Lower lobe of right lung (tissue), 2 donors: ENCODE measurements around the gene SSTR3. TPM values are rescaled to one million over a fixed set of nuclear protein-coding genes. Genes with fewer than 3 reads are reported as not detected.

ENCODE experiments used
- ATAC-seq, 2 donors: fragments of 200-7000 bp; cut with Tn5 transposase; one replicate each; pipeline ENCODE4 v1.9.1; 2020 to 2022; ENCODE audit warnings: mild to moderate bottlenecking in 2 of 2, moderate library complexity in 2 of 2
- DNase-seq: peaks from one replicate; pipeline ENCODE4 v3.0.0-alpha.2; 2020
- H3K27ac ChIP-seq: fragments of 200-600 bp; one replicate; pipeline ENCODE4 v1.8.0; 2022
- H3K27me3 ChIP-seq: fragments of 200-600 bp; one replicate; pipeline ENCODE4 v1.8.0; 2022; ENCODE audit warnings: low read depth
- H3K36me3 ChIP-seq: fragments of 200-600 bp; one replicate; pipeline ENCODE4 v1.8.0; 2022; ENCODE audit warnings: mild to moderate bottlenecking
- H3K4me1 ChIP-seq: fragments of 200-600 bp; one replicate; pipeline ENCODE4 v1.8.0; 2022
- H3K4me3 ChIP-seq: fragments of 200-600 bp; one replicate; pipeline ENCODE4 v1.8.0; 2022; ENCODE audit warnings: mild to moderate bottlenecking
- H3K9me3 ChIP-seq: fragments of 200-600 bp; one replicate; pipeline ENCODE4 v1.8.0; 2022
- CTCF ChIP-seq: fragments of 200-600 bp; IDR thresholded peaks from one replicate; pipeline ENCODE4 v1.8.0; 2022; ENCODE audit warnings: antibody characterized with exemption, mild to moderate bottlenecking
- intact Hi-C: fragments of 100-400 bp; cut with DNase I; formaldehyde crosslinking; loops from one replicate; pipeline ENCODE4 v1.11.0; 2022
- total RNA-seq: library from RNA; stranded (reverse); fragmentation: NEBNext Ultra II Directional; extraction: Animal tissue kit (Norgen Biotek cat#: 25700); gene quantifications from one replicate; pipeline ENCODE4 v1.2.1, GENCODE V29; 2021
- donor health status: DM: no; HTN: yes; CAD: no; lungs with severe emphysema.

Gene SSTR3
- total RNA-seq, 1 donor from 2014 or later: not detected

GRCh38 chr22:37177221-37177620 lies 35.1 kb downstream of the SSTR3 start:
- ATAC-seq (no peak), DNase-seq (no peak)
- no peak for TF ChIP-seq CTCF
- peaks cover 54% of the 10 kb centered on the region for H3K4me1 ChIP-seq
- no peak overlapping the region for H3K4me3 ChIP-seq
- peak overlapping the region; percentile 65 for H3K27ac ChIP-seq
- H3K9me3 ChIP-seq: no peaks in the 10 kb centered on the region
- peaks cover 7% of the 10 kb centered on the region for H3K36me3 ChIP-seq
- intact Hi-C loops: no loop called here
- no peaks in the 10 kb centered on the region for H3K27me3 ChIP-seq

- H3K9me3 ChIP-seq: no peaks in the 10 kb centered on the region
- ATAC-seq (peak; percentile 78 to 82), DNase-seq (peak; percentile 76)
- peak overlapping the region; percentile 21 for H3K4me3 ChIP-seq
- no peaks in the 10 kb centered on the region for H3K27me3 ChIP-seq
- peaks cover 1% of the 10 kb centered on the region for H3K36me3 ChIP-seq
- peak overlapping the region; percentile 65 for H3K27ac ChIP-seq
- intact Hi-C loops: no loop called here
- TF ChIP-seq CTCF: peak; percentile 16
- peaks cover 54% of the 10 kb centered on the region for H3K4me1 ChIP-seq
These were observed 35.7 kb downstream of the SSTR3 start for GRCh38 chr22:37176464-37177061.

- no peak overlapping the region for H3K4me3 ChIP-seq
- no peaks in the 10 kb centered on the region for H3K9me3 ChIP-seq
- ATAC-seq (no peak), DNase-seq (peak; percentile 45)
- peak overlapping the region; percentile 65 for H3K27ac ChIP-seq
- no peaks in the 10 kb centered on the region for H3K27me3 ChIP-seq
- peaks cover 52% of the 10 kb centered on the region for H3K4me1 ChIP-seq
- no peaks in the 10 kb centered on the region for H3K36me3 ChIP-seq
- no peak for TF ChIP-seq CTCF
- intact Hi-C loops: no loop called here
These were observed 36.6 kb downstream of the SSTR3 start for GRCh38 chr22:37175414-37176281.

GRCh38 chr22:37174964-37175363 lies 37.3 kb downstream of the SSTR3 start:
- Histone ChIP-seq H3K27me3 (no peaks in the 10 kb centered on the region), H3K9me3 (no peaks in the 10 kb centered on the region), H3K4me1 (peaks cover 45% of the 10 kb centered on the region), H3K36me3 (no peaks in the 10 kb centered on the region), H3K27ac (no peak overlapping the region), H3K4me3 (no peak overlapping the region)
- TF ChIP-seq CTCF: no peak
- intact Hi-C loops: no loop called here
- no peak for DNase-seq
- no peak for ATAC-seq

- TF ChIP-seq CTCF: no peak
- Histone ChIP-seq H3K9me3 (no peaks in the 10 kb centered on the region), H3K27ac (no peak overlapping the region), H3K27me3 (no peaks in the 10 kb centered on the region), H3K4me3 (no peak overlapping the region), H3K4me1 (peaks cover 33% of the 10 kb centered on the region), H3K36me3 (no peaks in the 10 kb centered on the region)
- ATAC-seq: no peak
- intact Hi-C loops: no loop called here
- peak; percentile 16 for DNase-seq
These were observed 38.6 kb downstream of the SSTR3 start for GRCh38 chr22:37173709-37174108.
